CD4-positive, alpha-beta T cell treated with Interleukin-17A for 4 hours (primary cell): ENCODE data around the gene C1orf167.
A peak's percentile ranks its signal among the peaks of the same experiment; 100 is the strongest.

ENCODE experiments used
- DNase-seq: peaks from one replicate; pipeline ENCODE4 v3.0.0-alpha.2; 2020; ENCODE audit warnings: mixed read lengths

C1orf167 gene

DNA sequence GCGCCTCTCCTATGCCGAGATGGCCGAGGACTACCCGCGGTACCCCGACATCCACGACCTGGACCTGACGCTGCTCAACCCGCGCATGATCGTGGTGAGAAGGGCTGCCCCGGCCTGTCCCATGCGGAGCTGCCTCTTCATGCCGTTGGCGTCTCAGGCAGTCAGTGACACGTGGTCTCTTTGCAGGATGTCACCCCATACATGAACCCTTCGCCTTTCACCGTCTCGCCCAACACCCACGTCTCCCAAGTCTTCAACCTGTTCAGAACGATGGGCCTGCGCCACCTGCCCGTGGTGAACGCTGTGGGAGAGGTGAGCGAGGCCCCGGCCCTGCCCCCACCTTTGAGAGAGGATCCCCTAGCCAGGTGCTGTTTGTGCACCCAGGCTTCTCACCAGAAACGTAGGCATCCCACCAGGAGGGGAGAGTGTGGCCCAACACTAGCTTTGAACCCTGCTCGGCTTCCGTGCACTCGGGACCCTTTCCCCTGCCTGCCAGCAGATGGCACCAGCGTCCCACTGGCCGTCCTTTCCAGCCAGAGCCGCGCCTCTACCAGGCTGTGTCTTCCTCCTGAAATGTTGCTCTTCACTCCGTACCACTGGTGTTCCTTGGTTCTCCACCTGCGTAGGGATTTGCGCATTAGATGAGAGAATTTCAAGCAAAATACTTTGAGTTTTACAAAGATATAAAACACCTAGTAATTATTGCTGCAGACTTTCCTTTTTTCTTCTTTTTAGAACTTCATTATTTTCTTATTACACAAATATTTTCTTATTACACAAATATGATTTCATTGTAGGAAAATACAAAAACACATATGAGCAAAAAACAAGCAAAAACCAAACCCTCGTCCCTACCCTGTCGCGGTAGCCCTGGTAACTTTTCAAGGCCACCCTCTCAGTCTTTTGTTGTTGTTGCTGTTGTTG, 76.6 kb downstream of the C1orf167 start:
- peak; percentile 81 for DNase-seq
